Activated CD4-positive, CD25-positive, alpha-beta regulatory T cell treated with anti-CD3 and anti-CD28 coated beads, Interleukin-2, amount 50 U/mL, for 72 hours (primary cell): ENCODE results near the gene EXOC2.

ENCODE experiments used
- DNase-seq: peaks from one replicate; pipeline ENCODE4 v3.0.0; 2021

The EXOC2 gene

DNA sequence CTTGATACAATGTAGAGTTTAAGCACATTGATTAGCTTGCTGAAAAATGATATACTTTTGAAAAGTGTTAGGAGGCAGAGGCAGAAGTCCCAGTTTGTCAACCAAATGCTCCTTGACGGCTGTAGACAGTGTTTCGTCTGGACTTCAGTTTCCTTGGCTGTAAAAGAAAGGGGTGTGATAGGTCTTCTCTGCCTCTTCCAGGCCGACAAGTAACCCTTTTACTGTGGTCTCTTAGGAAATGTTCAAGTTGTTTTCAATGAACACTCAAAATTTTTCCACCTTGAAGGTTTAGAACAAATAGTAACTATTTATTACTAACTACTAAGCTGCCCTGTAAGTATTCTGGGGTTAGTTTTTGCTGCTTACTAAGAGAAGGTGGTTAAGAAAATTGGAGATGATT lies 179.0 kb downstream of the EXOC2 start:
- no peak for DNase-seq

DNA sequence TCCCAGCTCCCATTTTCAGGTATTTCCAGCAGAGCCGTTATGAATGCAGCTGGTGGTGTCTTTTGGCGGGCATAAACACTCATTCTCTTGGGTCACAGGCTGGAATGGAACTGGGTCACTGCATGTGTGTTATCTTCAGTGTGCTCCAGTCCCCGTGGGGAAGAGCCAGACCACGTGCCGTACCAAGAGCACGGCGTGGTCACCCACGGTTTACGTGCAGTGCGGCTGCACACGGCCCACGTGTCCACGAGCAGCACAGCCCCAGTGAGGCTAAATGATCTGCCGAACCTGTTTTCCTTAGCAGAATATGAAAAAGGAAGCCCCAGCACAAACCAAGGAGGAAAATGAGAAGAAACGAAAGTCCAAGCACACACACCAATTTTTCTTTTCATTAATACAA lies 179.9 kb downstream of the EXOC2 start:
- DNase-seq = no peak

DNA sequence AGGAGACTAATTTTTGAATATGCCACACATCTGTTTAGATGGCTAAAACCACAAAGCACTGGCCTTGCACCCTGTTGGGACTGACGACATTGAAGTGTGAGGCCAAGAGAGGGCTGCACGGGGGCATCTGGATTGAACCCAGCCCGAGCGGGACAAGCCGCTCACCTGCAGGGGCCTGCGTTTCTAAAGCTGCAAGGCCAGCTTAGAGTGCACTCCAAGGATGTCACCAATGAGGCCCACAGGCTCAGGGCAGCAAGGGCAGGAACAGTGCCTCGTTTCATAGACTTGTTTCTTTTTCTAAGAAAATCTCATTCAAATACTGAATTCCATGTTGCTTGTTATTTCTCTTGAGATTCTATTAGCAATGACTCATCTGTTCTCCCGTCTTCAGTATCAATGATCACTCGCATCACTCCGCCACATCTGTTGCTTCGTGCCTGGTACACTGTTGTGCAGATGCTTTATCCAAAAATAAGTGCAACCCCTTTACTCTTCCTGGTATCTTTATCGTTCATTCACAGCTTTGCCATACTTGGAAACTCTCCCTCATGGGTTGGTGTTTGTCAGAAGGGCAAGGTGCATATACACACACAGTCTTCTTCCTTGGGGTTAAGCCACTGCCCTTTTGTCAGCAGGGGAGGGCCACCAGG lies 181.3 kb downstream of the EXOC2 start:
- no peak for DNase-seq

DNA sequence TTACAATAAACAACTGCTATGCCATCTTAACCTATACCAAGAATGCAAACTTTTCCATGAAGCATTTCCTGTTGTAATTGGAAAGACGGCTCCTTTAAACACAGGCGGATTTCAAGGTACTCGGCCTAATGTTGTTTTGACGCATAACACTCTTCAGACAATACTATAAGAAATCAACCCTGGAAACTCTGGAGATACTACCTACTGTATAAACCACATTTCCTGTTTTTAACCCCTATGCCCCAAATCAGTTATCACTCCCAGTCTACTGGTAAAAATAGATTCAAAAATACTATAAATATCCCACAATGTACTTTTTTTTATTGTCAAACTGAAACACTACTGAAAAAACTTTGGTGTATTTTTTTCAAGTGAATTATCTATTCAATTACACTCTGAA lies 183.3 kb downstream of the EXOC2 start:
- DNase-seq = no peak

DNA sequence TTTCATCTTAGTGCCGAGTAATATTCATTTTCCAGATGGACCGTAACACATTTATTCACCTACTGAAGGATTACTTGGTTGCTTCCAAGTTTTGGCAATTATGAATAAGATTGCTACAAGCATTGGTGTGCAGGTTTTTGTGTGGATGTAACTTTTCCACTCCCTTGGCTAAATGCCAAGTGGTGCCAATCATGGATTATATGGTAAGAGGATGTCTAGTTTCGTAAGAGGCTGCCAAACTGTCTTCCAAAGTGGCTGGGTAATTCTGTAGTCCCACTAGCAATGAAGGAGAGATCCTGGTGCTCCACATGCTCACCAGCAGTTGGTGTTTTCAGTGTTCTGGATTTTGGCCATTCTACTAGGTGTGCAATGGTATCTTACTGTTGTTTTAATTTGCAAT lies 184.3 kb downstream of the EXOC2 start:
- no peak for DNase-seq

DNA sequence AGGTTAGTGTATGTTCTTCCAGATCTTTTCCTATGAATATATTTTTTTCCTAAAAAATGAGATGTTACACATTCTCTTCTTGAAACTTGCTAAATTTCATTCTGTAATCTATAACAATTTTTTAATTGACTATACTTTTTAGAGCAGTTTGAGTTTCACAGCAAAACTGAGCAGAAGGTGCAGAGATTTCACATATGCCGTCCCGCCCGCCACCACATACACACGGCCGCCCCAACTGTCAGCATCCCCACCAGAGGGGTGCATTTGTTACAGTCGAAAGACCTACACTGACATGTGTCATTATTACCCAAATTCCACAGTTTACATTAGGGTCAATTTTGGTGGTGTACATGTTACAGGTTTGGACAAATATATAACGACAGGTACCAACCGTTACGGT lies 184.9 kb downstream of the EXOC2 start:
- DNase-seq = no peak

DNA sequence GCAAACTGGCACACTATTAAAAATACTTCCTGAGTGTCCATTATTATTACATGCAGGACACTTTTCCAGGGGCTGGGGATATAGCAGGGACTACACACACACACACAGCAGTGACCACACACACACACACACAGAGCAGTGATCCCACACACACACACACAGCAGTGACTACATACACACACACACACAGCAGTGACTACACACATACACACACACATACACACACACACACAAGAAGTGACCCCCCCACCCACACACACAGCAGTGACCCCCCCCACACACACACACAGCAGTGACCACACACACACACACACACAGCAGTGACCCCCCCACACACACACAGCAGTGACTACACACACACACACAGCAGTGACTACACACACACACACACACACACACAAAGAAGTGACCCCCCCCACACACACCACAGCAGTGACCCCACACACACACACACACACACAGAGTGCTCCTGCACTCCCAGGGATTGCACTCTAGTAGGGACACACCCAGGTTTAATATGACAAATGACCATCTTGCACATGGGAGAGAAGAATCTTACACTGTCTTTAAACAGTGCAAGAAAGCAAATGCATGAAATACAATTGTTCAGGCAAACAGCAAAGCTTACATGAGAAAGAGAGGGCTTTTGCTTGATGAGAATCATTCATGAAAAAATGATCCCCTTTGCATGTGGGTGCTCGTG lies 185.9 kb downstream of the EXOC2 start:
- no peak for DNase-seq

DNA sequence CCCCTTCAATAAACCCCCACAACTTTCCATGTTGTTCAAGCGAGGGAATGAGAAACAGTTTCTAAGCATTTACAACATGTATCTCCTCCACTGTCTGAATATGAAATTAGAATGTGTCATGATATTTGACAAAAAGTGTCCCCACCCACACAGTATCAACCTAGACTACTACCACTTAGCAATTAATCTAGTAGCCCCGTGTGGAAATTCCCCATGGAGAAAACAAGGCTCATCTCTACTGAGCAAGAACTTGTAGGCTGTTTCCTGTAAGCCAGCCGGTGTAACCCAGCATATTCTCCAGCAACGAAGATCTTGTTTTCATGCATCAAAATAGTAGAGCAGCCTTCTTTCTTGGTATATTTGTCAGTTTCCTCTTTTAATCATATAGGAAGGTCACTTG lies 186.4 kb downstream of the EXOC2 start:
- DNase-seq = no peak

DNA sequence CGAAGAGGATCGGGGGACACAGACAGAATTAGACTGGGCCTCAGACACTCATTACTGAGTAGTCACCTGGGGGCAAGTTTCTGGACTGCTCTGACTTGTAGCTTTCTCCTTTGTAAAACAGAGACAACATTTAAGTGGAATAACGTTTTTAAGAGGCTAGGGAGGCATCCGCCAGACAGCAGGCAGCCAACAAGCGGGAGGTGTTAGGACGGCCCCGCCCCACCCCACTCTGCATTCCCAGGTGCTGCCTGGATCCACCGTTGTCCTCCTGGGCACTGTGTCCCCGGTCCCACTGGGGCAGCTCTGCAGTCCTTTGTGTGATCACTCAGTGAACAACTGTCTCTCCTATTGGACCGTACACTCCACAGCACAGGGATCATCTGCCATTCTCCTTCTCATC lies 187.6 kb downstream of the EXOC2 start:
- no peak for DNase-seq

DNA sequence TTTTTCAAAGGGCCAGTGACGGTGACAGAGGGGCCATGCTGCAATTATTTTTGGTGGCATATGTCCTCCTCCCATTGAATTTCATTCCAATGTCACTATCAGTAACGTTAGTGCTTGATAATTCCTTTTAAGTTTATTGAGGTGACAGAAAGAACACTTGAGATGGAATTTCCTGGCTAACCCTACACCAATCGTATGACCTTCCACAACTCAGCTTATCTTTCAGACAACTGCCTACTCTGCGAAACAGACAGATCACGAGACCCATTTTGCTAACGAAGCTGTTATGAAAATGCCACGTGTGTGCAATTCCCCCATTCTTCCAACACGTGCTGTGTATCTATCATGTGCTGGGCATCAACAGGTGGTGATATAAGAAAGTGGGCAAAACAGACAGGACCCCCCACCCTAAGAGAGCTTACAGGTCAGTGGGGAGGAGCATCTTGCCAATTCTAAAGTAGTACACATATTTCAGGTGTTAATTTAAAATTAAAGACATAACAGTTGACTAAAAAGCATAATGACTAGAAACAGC lies 188.4 kb downstream of the EXOC2 start:
- DNase-seq = no peak

DNA sequence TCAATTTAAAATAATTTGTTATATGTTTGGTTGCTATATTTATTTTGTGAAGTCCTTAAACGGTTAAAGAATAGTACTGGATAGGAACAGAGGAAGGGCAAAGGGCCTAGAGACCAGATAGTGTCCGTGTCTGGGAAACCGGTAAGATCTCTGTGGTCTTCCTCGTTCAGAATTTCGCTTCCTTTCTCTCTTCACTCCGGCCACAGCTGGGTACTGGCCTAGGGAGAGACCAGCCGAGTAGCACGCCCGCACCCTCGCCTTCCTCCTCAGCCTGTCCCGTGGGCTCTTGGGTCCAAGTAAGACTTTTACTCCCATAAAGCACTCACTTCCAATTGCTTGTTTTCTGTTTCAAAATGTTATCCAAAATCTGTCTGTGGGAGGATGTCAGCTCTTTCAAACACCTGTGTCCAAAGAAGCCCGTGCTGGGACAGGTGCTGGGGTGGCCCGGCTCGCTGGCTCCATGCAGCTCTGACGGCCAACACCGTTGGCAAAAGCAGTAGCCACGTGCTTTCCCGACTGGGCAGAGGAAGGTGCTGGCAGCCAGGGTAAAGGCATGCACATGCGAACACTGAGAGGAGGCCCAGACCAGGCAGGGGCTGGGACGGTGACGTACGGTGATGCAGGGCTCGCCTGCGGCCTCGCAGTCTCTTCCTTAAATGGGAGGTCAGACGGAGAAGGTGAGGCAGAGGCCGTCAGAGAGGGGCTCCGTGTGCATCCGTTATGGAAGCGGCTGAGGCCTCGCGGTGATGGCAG lies 189.2 kb downstream of the EXOC2 start:
- DNase-seq = no peak

DNA sequence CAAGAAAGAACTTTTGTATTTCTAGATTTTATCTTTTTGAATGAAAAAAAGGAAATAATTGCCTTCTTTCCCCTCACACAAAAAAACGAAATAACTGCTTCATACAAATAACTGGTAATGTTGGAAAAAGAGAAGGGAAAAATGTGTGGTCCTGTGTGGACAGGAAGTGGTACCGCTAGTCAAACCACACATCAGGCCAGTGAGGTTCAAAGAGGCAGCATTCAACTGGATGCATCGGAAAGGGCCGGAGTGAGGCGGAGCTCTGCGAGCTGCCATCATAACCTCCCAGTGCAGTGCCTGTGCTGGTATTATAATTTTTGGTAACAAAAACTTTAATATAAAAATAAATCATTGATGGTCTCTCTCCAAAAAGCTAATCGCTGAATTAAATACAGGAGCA lies 190.2 kb downstream of the EXOC2 start:
- DNase-seq = no peak

DNA sequence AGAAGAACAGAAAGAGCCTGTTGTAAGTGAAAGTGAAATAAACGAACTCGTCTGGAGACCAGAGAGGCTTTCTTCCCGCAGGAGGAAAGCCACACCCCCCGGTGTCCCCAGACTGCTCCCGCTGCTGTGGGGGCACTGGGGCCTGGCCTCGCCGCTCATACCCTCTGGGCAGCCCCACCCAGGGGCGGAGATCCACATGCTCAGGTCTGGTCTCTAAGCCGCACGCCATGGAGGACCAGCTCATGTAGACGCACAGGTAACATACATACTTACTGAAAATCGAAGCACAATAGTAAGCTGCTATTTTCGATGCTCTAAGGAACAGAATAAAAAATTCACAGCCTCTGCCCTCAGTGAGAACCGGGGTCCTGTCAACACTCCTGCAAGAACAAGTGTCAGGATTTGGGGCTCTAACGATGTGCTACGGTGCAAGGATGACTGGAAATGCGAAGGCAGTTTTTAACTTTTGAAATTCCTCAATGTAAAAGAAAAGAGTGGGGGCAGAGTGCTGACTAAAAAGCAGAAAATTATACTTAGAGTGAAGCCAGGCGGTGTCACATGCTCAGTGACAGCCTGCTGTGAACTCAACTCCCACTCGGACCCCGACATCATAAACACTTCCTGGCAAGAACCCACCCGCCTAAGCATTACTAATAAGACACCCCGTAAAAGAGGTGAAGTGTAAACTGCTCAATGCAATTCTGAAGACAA lies 190.9 kb downstream of the EXOC2 start:
- DNase-seq = peak; percentile 57

DNA sequence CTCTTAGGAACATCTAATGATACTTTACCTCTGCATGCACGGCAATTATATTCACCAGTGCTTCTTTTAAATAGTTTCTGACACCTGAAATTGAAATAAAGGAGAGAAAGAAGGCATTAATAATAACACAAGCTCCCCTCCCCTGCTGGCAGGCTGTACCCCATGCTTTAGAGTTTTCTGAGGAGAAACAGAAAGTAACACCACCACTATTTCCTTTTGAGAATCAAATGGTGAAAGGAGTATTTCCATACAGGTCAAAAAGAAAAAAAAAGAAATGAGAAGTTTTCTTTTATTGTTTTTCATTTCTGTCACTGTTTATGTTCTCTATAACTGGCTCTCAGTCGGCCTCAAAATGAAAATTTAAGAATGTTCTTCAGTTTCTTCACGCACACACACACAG lies 193.3 kb downstream of the EXOC2 start:
- DNase-seq = no peak

DNA sequence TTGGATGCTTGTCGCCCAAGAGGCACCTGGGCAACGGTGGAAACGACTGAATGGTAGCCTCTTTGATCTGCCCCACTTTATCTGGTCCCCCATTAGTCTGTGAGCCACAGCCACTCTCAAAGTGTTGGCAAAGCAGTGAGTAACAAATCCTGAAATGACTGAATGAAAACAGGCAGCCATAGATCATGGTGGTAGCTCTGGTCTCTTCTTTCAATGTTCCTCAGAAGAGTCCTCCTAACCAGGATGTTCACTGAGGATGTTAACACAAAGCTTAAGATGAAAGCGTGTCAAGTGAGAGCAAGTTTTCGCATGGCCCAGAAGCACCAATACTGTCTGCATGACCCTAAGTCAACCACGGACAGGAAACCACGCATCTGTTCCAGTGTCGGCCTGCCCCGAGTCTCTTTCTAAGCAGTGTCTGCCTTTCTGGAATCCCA lies 194.1 kb downstream of the EXOC2 start:
- peak; percentile 52 for DNase-seq

DNA sequence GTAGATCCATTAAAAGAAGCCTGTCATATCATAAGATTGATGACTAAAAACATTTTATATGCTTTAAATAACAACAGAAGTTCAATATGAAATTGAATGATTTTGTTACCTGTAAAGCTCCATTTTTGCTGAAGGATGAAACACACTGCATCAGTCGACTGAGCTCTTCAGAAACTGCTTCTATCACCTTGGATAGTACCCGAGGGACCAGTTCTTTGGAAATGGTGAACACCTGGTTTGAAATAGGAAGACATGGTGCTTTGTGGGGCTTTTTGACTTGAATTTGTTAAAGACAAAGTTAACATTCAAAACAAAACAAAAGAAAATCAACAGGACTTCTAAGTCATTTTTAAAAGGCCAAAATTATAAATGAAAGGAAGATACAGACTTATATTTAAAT lies 195.7 kb downstream of the EXOC2 start:
- no peak for DNase-seq

DNA sequence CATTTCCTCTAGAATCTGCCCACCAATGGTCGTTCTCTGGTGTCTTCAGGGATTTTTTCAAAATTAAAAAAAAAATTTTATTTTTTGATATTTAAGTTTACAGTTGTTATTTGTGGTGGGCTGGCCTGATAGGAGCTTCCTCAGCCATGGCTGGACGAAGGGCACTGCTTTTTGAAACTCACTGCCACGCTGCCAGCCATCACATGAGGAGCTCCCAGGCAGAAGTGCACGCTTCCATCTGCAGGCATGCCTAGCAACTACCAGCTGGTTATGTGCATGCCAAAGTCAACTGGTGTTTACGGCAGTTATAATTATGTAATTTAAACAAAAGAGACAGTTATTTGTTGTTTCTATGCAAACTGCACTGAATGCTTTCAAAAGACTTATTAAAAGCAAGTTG lies 196.3 kb downstream of the EXOC2 start:
- DNase-seq = no peak

DNA sequence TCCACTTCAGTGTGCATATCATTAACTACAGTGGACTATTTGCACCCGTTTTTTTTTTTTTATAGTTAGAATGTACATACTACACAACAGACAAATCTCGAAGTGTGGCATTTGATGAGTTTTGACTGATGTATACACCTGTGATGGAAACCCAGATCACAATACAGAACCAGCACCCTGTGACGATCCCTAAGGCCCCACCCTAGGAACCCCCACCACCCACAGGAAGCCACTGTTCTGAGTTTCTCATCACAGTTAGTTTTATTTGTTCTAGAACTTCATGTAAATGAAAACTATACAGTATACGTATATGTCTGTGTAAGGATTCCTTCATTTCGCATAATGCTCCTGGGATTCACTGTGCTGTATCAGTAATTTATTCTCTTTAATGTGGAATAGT lies 198.5 kb downstream of the EXOC2 start:
- no peak for DNase-seq

DNA sequence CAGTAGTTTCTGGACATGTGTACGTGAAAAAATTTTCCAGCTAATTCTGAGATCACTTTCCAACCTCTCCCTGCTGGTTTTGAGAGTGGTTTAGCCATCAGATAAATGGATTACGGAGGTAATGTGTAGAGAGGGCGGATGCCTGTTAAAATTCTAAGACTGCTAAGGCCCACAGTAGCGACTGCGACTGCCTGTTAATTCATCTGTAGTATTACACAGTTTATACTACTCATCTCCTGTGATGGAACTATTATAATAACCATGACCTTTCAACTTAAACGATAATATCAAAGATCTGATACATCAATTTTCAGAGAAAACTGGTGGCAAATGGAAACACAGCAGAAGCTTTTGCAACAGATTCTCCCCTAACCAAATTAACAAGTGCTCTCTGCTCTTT lies 199.1 kb downstream of the EXOC2 start:
- no peak for DNase-seq

DNA sequence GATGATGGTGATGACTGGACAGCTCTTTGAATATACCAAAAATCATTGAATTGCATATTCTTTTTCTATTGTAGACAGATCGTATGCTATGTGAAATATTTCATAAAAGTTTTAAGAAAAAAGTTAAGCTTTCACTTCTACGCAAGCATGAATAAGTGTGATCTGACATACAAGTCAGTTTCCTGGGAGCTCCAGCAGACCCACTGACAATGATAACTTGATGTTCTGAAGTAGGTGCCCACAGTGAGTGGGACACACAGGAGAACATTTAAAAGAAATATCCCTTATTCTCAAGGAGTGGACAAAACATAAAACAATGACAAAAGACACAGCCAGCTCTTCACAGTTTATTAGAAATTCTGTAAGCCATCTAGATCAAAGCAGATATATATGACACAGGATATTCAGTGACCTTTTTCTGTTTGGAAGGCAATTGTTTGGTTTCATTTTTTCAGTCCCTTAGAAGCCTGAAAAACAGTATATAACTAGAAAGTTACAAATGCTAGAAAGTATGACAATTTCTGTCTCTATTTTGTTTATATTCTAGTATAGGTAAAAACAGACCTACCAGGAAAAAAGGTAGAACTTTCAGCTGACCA lies 200.0 kb downstream of the EXOC2 start:
- DNase-seq = no peak

DNA sequence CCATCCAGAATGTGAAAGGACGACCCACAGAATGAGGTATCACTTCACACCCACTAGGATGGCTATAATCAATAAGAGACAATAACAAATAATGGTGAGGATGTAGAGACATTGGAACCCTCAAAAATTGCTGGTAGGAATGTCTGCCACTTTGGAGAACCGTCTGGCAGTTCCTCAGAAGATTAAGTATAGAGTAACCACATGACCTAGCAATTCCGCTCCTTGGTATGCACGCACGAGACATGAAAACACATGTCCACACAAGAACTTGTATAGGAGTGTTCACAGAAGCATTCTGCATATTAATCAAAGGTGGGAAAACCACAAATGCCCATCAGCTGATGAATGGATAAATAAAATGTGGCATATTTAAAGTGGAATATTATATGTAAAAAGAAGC lies 200.8 kb downstream of the EXOC2 start:
- no peak for DNase-seq

DNA sequence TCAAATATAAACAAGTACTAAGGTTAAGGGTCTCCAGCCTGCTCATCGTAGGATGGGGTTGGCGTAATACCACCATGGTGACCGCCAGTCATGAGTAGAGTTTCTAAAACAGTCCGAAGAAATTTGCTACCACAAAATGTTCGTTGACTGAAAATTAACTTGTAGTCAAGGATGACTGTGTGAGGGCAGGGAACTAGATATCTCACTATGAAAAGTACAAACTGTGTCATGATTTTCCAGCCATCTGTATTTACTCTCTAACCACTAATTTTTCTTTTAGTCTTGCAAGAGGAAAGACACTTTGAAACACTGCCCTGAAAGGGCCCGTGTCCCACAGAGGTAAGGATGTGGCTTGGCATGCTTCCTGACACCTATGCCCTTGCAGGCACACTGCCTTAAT lies 201.7 kb downstream of the EXOC2 start:
- no peak for DNase-seq
